Activated T-cell treated with anti-CD3 and anti-CD28 coated beads, Interleukin-2, amount 50 U/mL, for 72 hours (primary cell): ENCODE results near the gene PNN. TPM values are rescaled to one million over a fixed set of nuclear protein-coding genes. Genes with fewer than 3 reads are reported as not detected.
A peak's percentile ranks its signal among the peaks of the same experiment; 100 is the strongest.
"Not testable (repeated sequence)": the region's sequence is repeated elsewhere in the genome, so short reads cannot be mapped to it uniquely, and the experiment has no call there.

Experiments used
- ATAC-seq, 2 donors: fragments of 150-1000 bp; cut with Tn5 transposase; replicated peaks in 1 of 2; 2 replicates each; pipeline ENCODE4 v1.10.0; 2021; ENCODE audit warnings: moderate library complexity in 2 of 2, mild to moderate bottlenecking in 1 of 2
- DNase-seq, 2 donors: peaks; one replicate each; pipeline ENCODE4 v3.0.0; 2021 to 2022; ENCODE audit warnings: mixed read lengths in 1 of 2
- H3K27ac Mint-ChIP-seq: one replicate; pipeline ENCODE4 v1.8.0; 2022; ENCODE audit warnings: mild to moderate bottlenecking, moderate library complexity, mixed read lengths
- H3K27me3 Mint-ChIP-seq: one replicate; pipeline ENCODE4 v1.8.0; 2022; ENCODE audit warnings: low read depth, mixed read lengths
- H3K36me3 Mint-ChIP-seq, 2 donors: one replicate each; pipeline ENCODE4 v1.8.0; 2022; ENCODE audit warnings: mixed read lengths in 2 of 2, mild to moderate bottlenecking in 1 of 2; ENCODE audit not compliant: insufficient read depth in 2 of 2
- H3K4me1 Mint-ChIP-seq: one replicate; pipeline ENCODE4 v1.8.0; 2022; ENCODE audit warnings: low read depth, mixed read lengths
- H3K4me3 Mint-ChIP-seq, 2 donors: one replicate each; pipeline ENCODE4 v1.8.0; 2022; ENCODE audit warnings: mild to moderate bottlenecking in 2 of 2, mixed read lengths in 2 of 2, moderate library complexity in 2 of 2
- H3K9me3 Mint-ChIP-seq, 2 donors: one replicate each; pipeline ENCODE4 v1.8.0; 2022; ENCODE audit warnings: mixed read lengths in 2 of 2
- total RNA-seq, 2 donors: library from RNA; stranded (reverse); gene quantifications; one replicate each; pipeline ENCODE4 v1.2.3, GENCODE V29; 2022

Gene PNN
- total RNA-seq, 2 donors from 2014 or later: 102 to 130 TPM

DNA sequence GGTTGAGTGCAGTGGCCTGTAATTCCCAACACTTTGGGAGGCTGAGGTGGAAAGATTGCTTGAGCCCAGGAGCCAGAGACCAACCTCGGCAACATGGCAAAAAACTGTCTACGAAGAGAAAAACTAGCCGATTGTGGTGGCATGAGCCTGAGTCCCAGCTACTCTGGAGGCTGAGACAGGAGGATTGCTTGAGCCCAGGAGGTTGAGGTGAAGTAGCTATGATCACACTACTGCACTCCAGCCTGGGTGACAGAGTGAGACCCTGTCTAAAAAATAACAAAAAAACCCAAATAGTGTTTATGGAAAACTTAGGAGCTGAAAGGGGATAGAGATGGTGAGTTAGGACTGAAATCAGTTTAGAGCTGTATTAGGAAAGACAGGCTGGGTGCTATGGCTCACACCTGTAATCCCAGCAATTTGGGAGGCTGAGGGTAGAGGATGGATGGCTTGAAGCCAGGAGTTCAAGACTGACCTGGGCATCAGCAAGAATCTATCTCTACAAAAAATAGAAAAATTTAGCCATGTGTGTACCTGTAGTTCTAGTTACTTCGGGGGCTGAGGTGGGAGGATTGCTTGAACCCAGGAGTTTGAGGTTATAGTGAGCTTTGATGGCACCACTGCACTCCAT, 9.7 kb downstream of the PNN start:
- Mint-ChIP-seq H3K4me3 (no peak overlapping the region), H3K27ac (no peak overlapping the region), H3K4me1 (peaks cover 22% of the 10 kb centered on the region), H3K9me3 (no peaks in the 10 kb centered on the region), H3K36me3 (peaks cover 7 to 10% of the 10 kb centered on the region in 2 donors), H3K27me3 (no peaks in the 10 kb centered on the region)
- ATAC-seq (no peak), DNase-seq (no peak)

DNA sequence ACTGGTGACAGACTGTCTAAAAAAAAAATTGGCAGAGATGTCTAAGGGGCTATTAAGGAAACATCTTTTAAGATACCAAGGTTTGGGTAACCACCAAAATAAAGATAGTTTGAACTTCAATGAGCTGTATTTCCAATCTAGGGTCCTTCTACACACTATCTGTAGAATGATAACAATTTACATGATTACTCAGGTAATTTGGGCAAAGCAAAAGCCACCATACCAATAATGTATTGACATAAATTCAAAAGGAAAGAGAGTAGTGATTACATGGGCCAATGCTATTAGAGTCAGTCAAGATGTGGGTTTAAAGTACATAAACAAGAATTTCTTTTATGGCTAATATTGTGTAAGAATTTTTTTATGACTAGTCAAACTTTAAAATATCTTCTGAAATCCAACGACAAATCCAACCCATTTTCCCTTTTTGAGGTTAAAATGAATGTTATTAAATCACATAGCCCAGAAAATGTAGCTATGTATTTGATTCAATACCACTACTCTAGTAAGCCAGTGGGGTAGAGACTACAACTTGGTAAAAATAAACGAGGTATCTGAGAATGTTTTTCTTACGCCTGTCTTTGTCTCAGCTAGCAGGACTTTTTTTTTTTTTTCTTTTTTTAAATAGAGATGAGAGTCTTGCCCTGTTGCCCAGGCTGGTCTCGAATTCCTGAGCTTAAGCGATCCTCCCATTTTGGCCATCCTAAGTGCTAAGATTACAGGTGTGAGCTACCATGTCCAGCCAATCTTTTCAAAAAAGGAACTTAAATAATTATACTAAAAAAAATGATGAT, 10.4 kb downstream of the PNN start:
- peaks cover 22% of the 10 kb centered on the region for H3K4me1 Mint-ChIP-seq
- ATAC-seq (no peak), DNase-seq (no peak)
- H3K36me3 Mint-ChIP-seq: peaks cover 7 to 10% of the 10 kb centered on the region in 2 donors
- no peaks in the 10 kb centered on the region for H3K9me3 Mint-ChIP-seq
- no peak overlapping the region for H3K27ac Mint-ChIP-seq
- no peaks in the 10 kb centered on the region for H3K27me3 Mint-ChIP-seq
- no peak overlapping the region for H3K4me3 Mint-ChIP-seq

DNA sequence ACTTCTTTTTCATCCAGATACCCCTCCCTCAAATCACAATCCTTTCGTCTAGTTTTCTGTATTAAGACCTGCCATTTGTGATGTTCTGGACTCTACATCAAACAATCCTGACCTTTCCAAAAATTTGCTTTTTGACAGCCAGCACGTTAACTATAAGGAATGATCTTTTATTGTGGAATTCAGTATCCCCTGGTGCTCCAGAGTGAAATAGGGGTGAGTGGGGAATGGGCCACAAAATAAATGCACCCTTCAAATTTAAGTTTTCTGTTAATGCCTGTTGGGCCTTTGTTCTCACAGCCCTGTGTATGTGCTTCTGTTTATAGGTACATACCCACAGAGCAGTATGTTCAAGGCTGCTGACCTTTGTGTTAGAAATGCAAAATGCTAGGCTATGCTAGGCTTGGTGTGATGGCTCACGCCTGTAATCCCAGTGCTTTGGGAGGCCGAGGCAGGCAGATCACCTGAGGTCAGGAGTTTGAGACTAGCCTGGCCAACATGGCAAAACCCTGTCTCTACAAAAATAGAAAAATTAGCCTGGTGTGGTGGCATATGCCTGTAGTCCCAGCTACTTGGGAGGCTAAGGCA, 12.0 kb downstream of the PNN start:
- H3K4me3 Mint-ChIP-seq: no peak overlapping the region
- ATAC-seq (no peak), DNase-seq (no peak)
- peaks cover 22% of the 10 kb centered on the region for H3K4me1 Mint-ChIP-seq
- H3K36me3 Mint-ChIP-seq: peaks cover 7 to 10% of the 10 kb centered on the region in 2 donors
- peak overlapping the region; percentile 72 for H3K27ac Mint-ChIP-seq
- H3K9me3 Mint-ChIP-seq: no peaks in the 10 kb centered on the region
- no peaks in the 10 kb centered on the region for H3K27me3 Mint-ChIP-seq

DNA sequence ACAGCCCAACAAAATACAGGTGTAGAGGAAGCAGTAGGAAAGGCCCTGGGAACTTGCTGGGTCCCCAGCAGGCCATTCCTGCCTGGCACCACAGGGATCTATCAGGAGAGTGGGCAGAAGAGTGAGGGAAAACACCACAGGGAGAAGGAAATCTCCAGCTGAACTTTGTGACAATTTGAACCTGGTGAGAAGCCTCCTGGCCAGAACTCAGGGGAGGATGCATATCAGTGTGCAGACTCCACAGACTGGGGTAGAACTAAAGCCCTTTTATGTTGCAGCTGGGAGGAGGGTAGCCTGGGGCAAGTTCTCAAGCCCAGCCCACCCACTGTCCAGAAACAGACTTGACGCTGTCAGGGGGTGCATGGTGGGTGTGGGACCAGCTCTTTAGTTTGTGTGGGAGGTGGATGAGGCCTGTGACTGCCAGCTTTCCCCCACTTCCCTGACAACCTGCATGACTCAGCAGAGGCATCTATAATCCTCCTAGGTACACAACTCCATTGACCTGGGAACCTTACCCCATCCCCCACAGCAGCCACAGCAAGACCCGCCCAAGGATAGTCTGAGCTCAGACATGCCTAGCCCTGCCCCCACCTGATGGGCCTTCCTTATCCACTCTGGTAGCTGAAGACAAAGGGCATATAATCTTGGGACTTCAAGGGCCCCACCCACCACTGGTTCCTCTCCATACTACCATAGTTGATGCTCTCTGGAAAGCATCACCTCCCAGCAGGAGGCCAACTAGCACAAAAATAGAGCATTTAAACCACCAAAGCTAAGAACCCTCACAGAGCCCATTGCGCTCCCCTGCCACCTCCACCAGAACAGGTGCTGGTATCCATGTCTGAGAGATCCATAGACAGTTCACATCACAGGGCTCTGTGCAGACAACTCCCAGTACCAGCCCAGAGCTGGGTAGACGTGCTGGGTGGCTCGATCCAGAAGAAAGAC, 28.9 kb downstream of the PNN start:
- Mint-ChIP-seq H3K27ac (no peak overlapping the region), H3K9me3 (peaks cover 0 to 2% of the 10 kb centered on the region in 2 donors), H3K36me3 (peaks cover 0 to 2% of the 10 kb centered on the region in 2 donors), H3K4me3 (no peak overlapping the region), H3K4me1 (peaks cover 17% of the 10 kb centered on the region), H3K27me3 (no peaks in the 10 kb centered on the region)
- DNase-seq: no peak
- ATAC-seq: no peak

DNA sequence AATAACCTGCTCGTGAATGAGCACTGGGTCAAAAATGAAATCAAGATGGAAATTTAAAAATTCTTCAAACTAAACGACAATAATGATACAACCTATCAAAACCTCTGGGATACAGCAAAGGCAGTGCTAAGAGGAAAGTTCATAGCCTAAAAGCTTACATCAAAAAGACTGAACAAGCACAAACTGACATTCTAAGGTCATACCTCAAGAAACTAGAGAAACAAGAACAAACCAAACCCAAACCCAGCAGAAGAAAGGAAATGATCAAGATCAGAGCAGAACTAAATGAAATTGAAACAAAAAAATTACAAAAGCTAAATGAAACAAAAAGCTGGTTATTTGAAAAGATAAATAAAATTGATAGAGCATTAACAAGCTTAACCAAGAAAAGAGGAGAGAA, 32.4 kb downstream of the PNN start:
- not testable (repeated sequence) for H3K36me3 Mint-ChIP-seq, H3K27me3 Mint-ChIP-seq, H3K9me3 Mint-ChIP-seq, DNase-seq, ATAC-seq
- H3K4me3 Mint-ChIP-seq: peak overlapping the region; percentile 1 to 36
- H3K4me1 Mint-ChIP-seq: peaks cover 17% of the 10 kb centered on the region
- H3K27ac Mint-ChIP-seq: peak overlapping the region; percentile 39

DNA sequence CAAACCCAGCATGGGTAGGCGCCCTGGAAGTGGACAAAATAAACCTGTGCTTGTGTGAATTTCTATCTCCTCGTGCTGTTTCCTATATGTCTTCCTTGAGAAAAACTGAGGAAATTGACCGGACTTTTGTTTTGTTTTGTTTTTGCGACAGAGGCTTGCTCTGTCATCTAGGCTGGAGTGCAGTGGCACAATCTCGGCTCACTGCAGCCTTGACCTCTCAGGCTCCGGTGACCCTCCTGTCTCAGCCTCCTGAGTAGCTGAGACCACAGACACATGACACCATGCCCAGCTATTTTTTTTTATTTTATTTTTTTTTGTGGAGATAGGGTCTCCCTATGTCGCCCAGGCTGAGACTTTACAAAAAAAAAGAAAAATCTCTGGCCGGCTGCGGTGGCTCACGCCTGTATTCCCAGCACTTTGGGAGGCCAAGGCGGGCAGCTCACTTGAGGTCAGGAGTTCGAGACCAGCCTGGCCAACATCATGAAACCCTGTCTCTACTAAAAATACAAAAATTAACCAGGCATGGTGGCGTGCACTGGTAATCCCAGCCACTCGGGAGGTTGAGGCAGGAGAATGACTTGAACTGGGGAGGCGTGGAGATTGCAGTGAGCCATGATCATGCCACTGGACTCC, 36.2 kb downstream of the PNN start:
- no peak for DNase-seq
- H3K4me1 Mint-ChIP-seq: peaks cover 17% of the 10 kb centered on the region
- H3K27ac Mint-ChIP-seq: no peak overlapping the region
- no peak overlapping the region for H3K4me3 Mint-ChIP-seq
- ATAC-seq: no peak
- peaks cover 0 to 2% of the 10 kb centered on the region in 2 donors for H3K9me3 Mint-ChIP-seq
- no peaks in the 10 kb centered on the region for H3K36me3 Mint-ChIP-seq
- H3K27me3 Mint-ChIP-seq: no peaks in the 10 kb centered on the region

DNA sequence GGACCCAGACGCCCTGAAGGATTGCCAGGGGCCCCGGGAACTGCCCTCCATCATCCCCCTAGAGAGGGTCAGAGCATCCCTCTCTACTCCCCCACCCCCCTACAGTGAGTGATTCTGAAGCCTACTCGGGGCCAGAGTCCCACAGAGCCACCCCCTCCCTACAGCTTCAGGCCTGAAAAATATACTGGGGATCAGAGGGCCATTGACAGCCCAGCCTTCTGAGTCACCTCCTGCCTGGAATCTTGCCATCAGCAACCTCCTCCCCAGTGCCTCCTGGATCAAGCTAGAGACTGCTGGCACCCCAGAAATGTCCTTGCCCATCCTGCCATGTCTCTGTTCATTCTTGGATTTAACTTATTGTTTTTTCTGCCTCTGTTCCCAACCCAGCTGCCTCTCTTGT, 37.0 kb downstream of the PNN start:
- Mint-ChIP-seq H3K36me3 (no peaks in the 10 kb centered on the region), H3K4me3 (no peak overlapping the region), H3K9me3 (peaks cover under 1 to 2% of the 10 kb centered on the region in 2 donors), H3K4me1 (peaks cover 14% of the 10 kb centered on the region), H3K27me3 (no peaks in the 10 kb centered on the region), H3K27ac (no peak overlapping the region)
- DNase-seq (no peak), ATAC-seq (no peak)

DNA sequence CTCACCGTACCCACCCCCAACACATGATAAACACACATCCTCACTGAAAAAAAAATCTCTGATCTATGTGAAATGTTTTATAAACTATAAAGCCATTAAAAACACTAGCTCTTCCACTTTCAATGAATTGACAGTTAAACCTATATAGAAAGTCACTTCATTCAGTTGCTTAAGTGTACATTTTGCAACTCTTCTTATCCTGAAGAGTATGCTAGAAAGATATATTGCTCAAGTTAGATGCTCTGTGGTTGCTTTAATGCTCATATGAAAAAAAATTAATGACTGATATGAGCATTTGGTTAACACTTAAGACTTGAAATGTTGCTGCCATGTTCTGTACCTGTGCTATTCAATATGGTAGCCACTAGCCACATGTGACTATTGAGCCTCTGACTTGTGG, 37.6 kb downstream of the PNN start:
- H3K36me3 Mint-ChIP-seq: no peaks in the 10 kb centered on the region
- H3K27me3 Mint-ChIP-seq: no peaks in the 10 kb centered on the region
- no peak overlapping the region for H3K27ac Mint-ChIP-seq
- no peak overlapping the region for H3K4me3 Mint-ChIP-seq
- ATAC-seq (no peak), DNase-seq (no peak)
- peaks cover 13% of the 10 kb centered on the region for H3K4me1 Mint-ChIP-seq
- peaks cover 3% of the 10 kb centered on the region in 2 donors for H3K9me3 Mint-ChIP-seq

DNA sequence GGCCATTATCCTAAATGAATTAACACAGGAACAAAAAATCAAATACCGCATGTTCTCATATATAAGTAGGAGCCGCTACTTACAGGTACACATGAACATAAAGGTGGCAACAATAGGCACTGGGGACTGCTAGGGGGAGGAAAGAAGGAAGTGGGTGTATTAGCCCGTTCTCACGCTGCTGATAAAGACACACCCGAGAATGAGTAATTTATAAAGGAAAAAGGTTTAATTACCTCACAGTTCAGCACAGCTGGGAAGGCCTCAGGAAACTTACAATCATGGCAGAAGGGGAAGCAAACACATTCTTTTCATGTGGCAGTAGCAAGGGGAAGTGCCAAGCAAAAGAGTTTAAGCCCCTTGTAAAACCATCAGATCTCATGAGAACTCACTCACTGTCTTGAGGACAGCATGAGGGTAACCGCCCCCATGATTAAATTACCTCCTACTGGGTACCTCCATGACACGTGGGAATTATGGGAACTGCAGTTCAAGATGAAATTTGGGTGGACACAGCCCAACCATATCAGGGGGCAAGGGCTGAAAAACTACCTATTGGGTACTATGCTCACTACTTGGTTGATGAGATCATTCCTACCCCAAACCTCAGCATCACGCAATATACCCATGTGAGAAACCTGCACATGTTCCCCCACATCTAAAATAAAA, 42.3 kb downstream of the PNN start:
- H3K27me3 Mint-ChIP-seq: no peaks in the 10 kb centered on the region
- peak overlapping the region; percentile 65 for H3K27ac Mint-ChIP-seq
- peaks cover 18% of the 10 kb centered on the region for H3K4me1 Mint-ChIP-seq
- no peak for DNase-seq
- H3K9me3 Mint-ChIP-seq: peaks cover 3% of the 10 kb centered on the region in 2 donors
- no peak for ATAC-seq
- no peaks in the 10 kb centered on the region for H3K36me3 Mint-ChIP-seq
- no peak overlapping the region for H3K4me3 Mint-ChIP-seq

DNA sequence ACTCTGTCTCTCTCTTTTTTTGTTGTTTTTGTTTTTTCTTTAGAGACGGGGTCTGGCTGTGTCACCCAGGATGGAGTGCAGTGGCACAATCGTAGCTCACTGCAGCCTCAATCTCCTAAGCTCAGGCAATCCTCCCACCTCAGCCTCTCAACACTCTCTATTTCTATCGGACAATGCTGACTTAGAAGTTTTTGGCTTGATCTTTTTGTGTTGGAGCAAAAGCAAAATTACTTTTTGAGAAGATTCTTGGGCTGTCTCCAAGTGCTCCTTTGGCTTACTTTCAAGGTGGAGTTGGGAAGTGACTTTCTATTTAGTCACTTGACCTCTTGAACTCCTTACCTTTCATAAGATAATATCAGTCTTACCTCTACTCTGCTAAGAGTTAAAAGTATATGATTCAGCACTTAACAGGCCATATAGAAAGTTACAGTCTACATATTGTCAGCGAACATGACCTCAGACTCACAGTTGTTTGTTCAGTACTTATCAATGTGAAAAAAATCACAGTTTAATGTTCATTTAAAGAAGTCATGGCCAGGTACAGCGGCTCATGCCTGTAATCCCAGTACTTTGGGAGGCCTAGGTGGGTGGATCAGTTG, 43.2 kb downstream of the PNN start:
- Mint-ChIP-seq H3K36me3 (no peaks in the 10 kb centered on the region), H3K27me3 (no peaks in the 10 kb centered on the region), H3K9me3 (peaks cover 3% of the 10 kb centered on the region in 2 donors), H3K4me1 (peaks cover 18% of the 10 kb centered on the region), H3K4me3 (no peak overlapping the region), H3K27ac (no peak overlapping the region)
- peak in 1 of 2 donors; percentile 64 for ATAC-seq
- no peak for DNase-seq

DNA sequence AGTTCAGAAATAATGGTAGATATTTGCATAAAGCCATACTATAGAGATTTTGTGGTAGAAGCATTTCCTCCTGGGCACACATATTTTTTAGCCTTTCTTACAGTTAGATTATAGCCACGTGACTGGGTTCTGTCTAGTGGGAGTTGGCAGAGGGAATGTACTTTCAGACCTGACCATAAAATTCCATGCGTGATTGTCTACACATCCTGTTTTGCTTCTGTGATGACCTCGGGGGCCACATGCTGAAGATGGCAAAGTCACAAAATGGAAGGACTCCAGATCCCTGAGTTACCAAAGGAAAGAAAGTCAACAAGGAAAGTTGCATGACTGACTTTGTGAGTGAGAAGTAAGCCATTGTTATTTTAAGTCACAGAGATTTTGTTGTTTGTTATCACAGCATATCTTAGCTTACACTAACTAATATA, 44.0 kb downstream of the PNN start:
- no peaks in the 10 kb centered on the region for H3K36me3 Mint-ChIP-seq

DNA sequence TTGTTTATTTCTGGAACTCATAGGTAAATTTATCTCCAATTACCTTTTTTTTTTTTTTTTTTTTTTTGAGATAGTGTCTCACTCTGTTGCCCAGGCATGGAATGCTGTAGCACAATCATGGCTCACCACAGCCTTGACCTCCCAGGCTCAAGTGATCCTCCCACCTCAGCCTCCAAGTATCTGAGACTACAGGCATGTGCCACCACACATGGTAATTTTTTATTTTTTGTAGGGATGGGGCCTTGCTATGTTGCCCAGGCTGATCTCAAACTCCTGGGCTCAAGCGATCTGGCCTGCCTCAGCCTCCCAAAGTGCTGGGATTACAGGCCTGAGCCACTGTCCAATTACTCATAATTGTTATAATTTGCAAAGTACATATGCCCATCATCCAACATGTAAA, 45.4 kb downstream of the PNN start:
- not testable (repeated sequence) for H3K36me3 Mint-ChIP-seq, H3K9me3 Mint-ChIP-seq, ATAC-seq, H3K27me3 Mint-ChIP-seq, H3K27ac Mint-ChIP-seq, DNase-seq, H3K4me3 Mint-ChIP-seq
- H3K4me1 Mint-ChIP-seq: peaks cover 18% of the 10 kb centered on the region

More for the DNA sequence above, 44.0 kb downstream of the PNN start:
- DNase-seq (no peak), ATAC-seq (no peak)
- no peak overlapping the region for H3K4me3 Mint-ChIP-seq
- H3K4me1 Mint-ChIP-seq: peaks cover 18% of the 10 kb centered on the region
- H3K27me3 Mint-ChIP-seq: no peaks in the 10 kb centered on the region
- peaks cover 3% of the 10 kb centered on the region in 2 donors for H3K9me3 Mint-ChIP-seq
- no peak overlapping the region for H3K27ac Mint-ChIP-seq
